HL-60 (cell line): ENCODE measurements around the gene HPCA.

Experiments used
- DNase-seq, 2 experiments: peaks; one replicate each; pipeline ENCODE4 v3.0.0-alpha.2; 2010 to 2020; ENCODE audit warnings: low read depth in 1 of 2, low spot score in 1 of 2
- H3K27ac ChIP-seq: fragments of 250-450 bp; sonication (Bioruptor Pico); replicated peaks from 2 replicates; pipeline ENCODE4 v1.5.1; 2020; ENCODE audit warnings: mild to moderate bottlenecking, moderate library complexity
- H3K27me3 ChIP-seq: fragments of 250-450 bp; sonication (Bioruptor Pico); 2 replicates; pipeline ENCODE4 v1.5.1; 2021; ENCODE audit warnings: mild to moderate bottlenecking, moderate library complexity; ENCODE audit not compliant: insufficient read depth, poor library complexity, severe bottlenecking
- H3K4me3 ChIP-seq: replicated peaks from 2 replicates; pipeline ENCODE4 v1.5.1; 2011; ENCODE audit warnings: mild to moderate bottlenecking, control low read depth, low read length; ENCODE audit not compliant: insufficient read depth
- CTCF ChIP-seq: IDR thresholded peaks from one replicate; pipeline ENCODE4 v1.5.1; 2011; ENCODE audit warnings: low read length, control low read depth, inconsistent platforms; ENCODE audit not compliant: insufficient read depth
- GABPA ChIP-seq: IDR thresholded peaks from 2 replicates; pipeline ENCODE4 v1.6.1; 2012; ENCODE audit warnings: low read depth
- POLR2AphosphoS5 ChIP-seq: IDR thresholded peaks from 2 replicates; pipeline ENCODE4 v1.6.1; 2012; ENCODE audit warnings: low read depth
- REST ChIP-seq: IDR thresholded peaks from 2 replicates; pipeline ENCODE4 v1.6.1; 2012; ENCODE audit warnings: low read depth; ENCODE audit not compliant: insufficient replicate concordance
- SPI1 ChIP-seq: IDR thresholded peaks from 2 replicates; pipeline ENCODE4 v1.6.1; 2012; ENCODE audit warnings: low read depth, mild to moderate bottlenecking, borderline replicate concordance

Gene HPCA

GRCh38 chr1:32864375-32865019 is 21.8 kb upstream of the HPCA start:
- TF ChIP-seq CTCF (no peak), REST (no peak), GABPA (no peak), POLR2AphosphoS5 (no peak), SPI1 (no peak)
- H3K27ac ChIP-seq: no peak overlapping the region
- no peaks in the 10 kb centered on the region for H3K27me3 ChIP-seq
- DNase-seq: no peak
- H3K4me3 ChIP-seq: no peak overlapping the region

- no peak for TF ChIP-seq CTCF
- no peak for TF ChIP-seq POLR2AphosphoS5
- no peak for TF ChIP-seq SPI1
- no peak for TF ChIP-seq GABPA
- no peak for TF ChIP-seq REST
- peaks cover 9% of the 10 kb centered on the region for H3K27me3 ChIP-seq
- H3K4me3 ChIP-seq: no peak overlapping the region
- DNase-seq: no peak
- H3K27ac ChIP-seq: no peak overlapping the region
Observed at GRCh38 chr1:32865639-32866405, 20.5 kb upstream of the HPCA start.

GRCh38 chr1:32867151-32867550 is 19.1 kb upstream of the HPCA start:
- DNase-seq: no peak
- Histone ChIP-seq H3K27ac (no peak overlapping the region), H3K4me3 (no peak overlapping the region), H3K27me3 (peaks cover 22% of the 10 kb centered on the region)
- TF ChIP-seq SPI1 (no peak), REST (no peak), CTCF (no peak), GABPA (no peak)
